Endothelial cell of umbilical vein (primary cell): ENCODE measurements around the gene CBLN3.

Experiments used
- EZH2 ChIP-seq: IDR thresholded peaks from 2 replicates; pipeline ENCODE4 v1.6.1; 2012; ENCODE audit warnings: borderline replicate concordance, low read depth, mild to moderate bottlenecking, moderate library complexity, low read length, inconsistent platforms; ENCODE audit not compliant: severe bottlenecking
- JUN ChIP-seq: IDR thresholded peaks from 2 replicates; pipeline ENCODE4 v1.6.1; 2011; ENCODE audit warnings: borderline replicate concordance, low read depth; ENCODE audit not compliant: insufficient read length, insufficient read depth

GRCh38 chr14:24384169-24384568, 45.3 kb downstream of the CBLN3 start:
- no peak for TF ChIP-seq JUN
- no peak for TF ChIP-seq EZH2
